ENCODE results near the gene DPP9. TPM values are rescaled to one million over a fixed set of nuclear protein-coding genes. Genes with fewer than 3 reads are reported as not detected.
A peak's percentile ranks its signal among the peaks of the same experiment; 100 is the strongest.

Gene DPP9
- total RNA-seq, 1 experiment from 2014 or later, result 129 TPM

DNA sequence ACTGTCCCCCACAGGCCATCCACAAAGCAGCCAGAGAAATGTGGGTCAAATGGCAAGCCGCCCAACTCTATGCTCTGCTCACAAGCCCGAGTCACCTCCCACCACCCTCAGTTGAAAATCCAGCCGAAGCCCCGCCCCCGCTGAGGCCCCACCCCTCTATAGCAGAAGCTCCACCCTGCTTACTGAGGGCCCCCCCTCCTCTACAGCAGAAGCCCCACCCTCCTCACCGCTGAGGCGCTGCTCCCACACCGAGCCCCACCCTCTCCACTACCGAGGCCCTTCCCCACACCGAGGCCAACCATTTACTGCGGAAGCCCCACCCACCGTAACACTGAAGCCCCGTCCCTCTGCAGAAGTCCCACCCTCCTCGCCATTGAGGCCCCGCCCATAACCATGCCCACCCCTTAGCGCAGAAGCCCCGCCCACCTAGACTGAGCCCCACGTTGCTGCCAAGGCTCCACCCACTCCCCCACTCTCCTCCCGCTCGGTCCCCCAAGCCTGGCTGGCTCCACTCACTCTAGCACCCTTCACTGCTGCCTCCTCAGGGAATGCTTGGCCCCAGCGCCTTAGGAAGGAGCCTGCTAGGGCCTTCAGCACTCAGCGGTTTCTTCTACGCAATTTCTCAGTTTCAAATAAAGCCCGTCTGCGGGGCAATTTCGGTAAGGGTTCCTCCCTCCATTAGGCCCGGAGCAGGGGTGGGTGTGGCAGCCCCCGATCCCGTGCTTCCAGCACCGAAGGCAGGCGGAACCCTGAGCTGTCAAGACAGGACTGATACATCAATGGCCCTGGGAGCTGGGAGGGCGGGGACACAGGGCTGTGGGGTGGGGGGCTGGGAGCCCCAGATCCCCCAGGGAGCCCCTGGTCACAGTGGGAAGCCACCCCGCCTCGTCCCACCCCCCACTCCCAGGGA is 44.5 kb downstream of the DPP9 start:
- H3K4me1 ChIP-seq (ENCODE audit: insufficient read depth, low read length), result no peaks in the 10 kb centered on the region
- ChIA-PET POLR2A (ENCODE audit: unreplicated experiment) (interaction anchor here (0.6 kb wide), 1 partner anchor 37 kb away, joined by 3 read pairs; no protein-coding TSS in a partner anchor), CTCF (no interaction called here)
- H3K9me2 ChIP-seq (replicated peaks; ENCODE audit: low read length), result no peaks in the 10 kb centered on the region
- no peaks in the 10 kb centered on the region for H4K20me1 ChIP-seq (ENCODE audit: low read length)
- ATAC-seq, result peak; percentile 52
- no TSS peak for BruUV-seq (replicated peaks)
- intact Hi-C loops (cut with micrococcal nuclease), result no loop called here
- no peaks in the 10 kb centered on the region for H3K9me3 ChIP-seq (ENCODE audit: low read length)
- DNase-seq, result peak; percentile 31
- H3K9ac ChIP-seq (ENCODE audit: low read length), result no peak overlapping the region
- no peak overlapping the region for H3K4me3 ChIP-seq (ENCODE audit: low read length)
- no peaks in the 10 kb centered on the region for H3K79me2 ChIP-seq (ENCODE audit: low read length)
- H3K27ac ChIP-seq (ENCODE audit: low read length), result no peak overlapping the region
- no peak overlapping the region for H3K4me2 ChIP-seq (ENCODE audit: low read length)
- H3K36me3 ChIP-seq (ENCODE audit: low read depth, low read length), result peaks cover 24% of the 10 kb centered on the region; the same call in 1 of the 2 replicates
- TF ChIP-seq EZH2phosphoT487 (IDR thresholded peaks at IDR 0.05; ENCODE audit: borderline replicate concordance, low read length), result no peak
- no peaks in the 10 kb centered on the region for H3K27me3 ChIP-seq (ENCODE audit: low read length)
- no peak overlapping the region for H2AFZ ChIP-seq (ENCODE audit: low read length)
- H3F3A ChIP-seq (ENCODE audit: low read length, unreplicated experiment), result no peaks in the 10 kb centered on the region

DNA sequence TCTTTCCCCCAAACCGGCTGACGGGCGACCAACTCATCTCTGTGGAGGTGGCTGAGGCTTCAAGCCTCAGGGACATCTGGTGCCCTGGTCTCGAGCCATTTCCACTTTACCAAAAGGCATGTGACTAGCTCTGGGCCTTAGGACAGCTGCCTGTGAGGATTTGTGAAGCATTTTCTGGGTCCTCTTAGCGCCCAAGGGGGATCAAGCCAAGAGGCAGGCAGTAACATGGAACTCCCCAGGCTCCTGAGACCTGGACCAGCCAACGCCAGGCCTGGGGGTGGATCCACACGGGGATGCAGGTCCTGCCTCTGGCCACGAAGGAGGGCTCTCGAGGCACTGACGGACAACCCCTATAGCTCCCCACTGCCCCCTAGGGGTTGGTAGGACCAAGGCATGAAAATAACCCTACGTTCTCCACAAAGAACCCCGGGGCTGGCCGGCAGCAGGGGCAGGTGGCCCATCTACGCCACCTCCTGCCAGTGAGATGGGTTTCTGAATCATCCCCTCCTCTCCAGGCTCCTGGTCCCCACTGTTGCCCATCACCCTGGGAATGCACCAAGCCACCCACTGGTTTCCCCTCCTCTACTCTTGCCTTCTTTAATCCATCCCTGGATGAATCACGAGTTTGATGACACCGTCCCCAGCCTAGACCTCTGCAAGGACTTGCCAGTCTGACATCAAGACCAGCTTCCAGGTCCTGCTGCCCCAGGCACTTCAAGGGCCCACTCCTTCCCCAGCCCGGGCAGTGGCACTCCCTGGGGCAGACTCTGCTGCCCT is 46.5 kb downstream of the DPP9 start:
- POLR2A ChIA-PET (ENCODE audit: unreplicated experiment), result no interaction called here
- no TSS peak for BruUV-seq (replicated peaks)
- Histone ChIP-seq H3K9me2 (replicated peaks; ENCODE audit: low read length) (no peaks in the 10 kb centered on the region), H4K20me1 (ENCODE audit: low read length) (no peaks in the 10 kb centered on the region), H3K9ac (ENCODE audit: low read length) (no peak overlapping the region), H2AFZ (ENCODE audit: low read length) (no peak overlapping the region), H3K4me1 (ENCODE audit: insufficient read depth, low read length) (no peaks in the 10 kb centered on the region), H3F3A (ENCODE audit: low read length, unreplicated experiment) (no peaks in the 10 kb centered on the region), H3K79me2 (ENCODE audit: low read length) (no peaks in the 10 kb centered on the region), H3K27me3 (ENCODE audit: low read length) (no peaks in the 10 kb centered on the region), H3K9me3 (ENCODE audit: low read length) (no peaks in the 10 kb centered on the region), H3K4me2 (ENCODE audit: low read length) (no peak overlapping the region), H3K27ac (ENCODE audit: low read length) (no peak overlapping the region), H3K4me3 (ENCODE audit: low read length) (no peak overlapping the region), H3K36me3 (ENCODE audit: low read depth, low read length) (peaks cover 10% of the 10 kb centered on the region; the same call in 1 of the 2 replicates)
- no peak for TF ChIP-seq EZH2 (IDR thresholded peaks at IDR 0.05; ENCODE audit: low read length, unreplicated experiment)
- TF ChIP-seq, protein P1, sequence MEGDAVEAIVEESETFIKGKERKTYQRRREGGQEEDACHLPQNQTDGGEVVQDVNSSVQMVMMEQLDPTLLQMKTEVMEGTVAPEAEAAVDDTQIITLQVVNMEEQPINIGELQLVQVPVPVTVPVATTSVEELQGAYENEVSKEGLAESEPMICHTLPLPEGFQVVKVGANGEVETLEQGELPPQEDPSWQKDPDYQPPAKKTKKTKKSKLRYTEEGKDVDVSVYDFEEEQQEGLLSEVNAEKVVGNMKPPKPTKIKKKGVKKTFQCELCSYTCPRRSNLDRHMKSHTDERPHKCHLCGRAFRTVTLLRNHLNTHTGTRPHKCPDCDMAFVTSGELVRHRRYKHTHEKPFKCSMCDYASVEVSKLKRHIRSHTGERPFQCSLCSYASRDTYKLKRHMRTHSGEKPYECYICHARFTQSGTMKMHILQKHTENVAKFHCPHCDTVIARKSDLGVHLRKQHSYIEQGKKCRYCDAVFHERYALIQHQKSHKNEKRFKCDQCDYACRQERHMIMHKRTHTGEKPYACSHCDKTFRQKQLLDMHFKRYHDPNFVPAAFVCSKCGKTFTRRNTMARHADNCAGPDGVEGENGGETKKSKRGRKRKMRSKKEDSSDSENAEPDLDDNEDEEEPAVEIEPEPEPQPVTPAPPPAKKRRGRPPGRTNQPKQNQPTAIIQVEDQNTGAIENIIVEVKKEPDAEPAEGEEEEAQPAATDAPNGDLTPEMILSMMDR (conservative IDR thresholded peaks at IDR 0.05; ENCODE audit: low read depth, low read length), result peak; percentile 75
- TF ChIP-seq EZH2phosphoT487 (IDR thresholded peaks at IDR 0.05; ENCODE audit: borderline replicate concordance, low read length), result no peak
- intact Hi-C loops (cut with micrococcal nuclease), result no loop called here
- peak; percentile 53 for DNase-seq
- CTCF ChIA-PET, result interaction anchor here (0.5 kb wide), 1 partner anchor 28 kb away, joined by 4 read pairs; no protein-coding TSS in a partner anchor
- peak; percentile 19; the same call in 1 of the 2 replicates for ATAC-seq

DNA sequence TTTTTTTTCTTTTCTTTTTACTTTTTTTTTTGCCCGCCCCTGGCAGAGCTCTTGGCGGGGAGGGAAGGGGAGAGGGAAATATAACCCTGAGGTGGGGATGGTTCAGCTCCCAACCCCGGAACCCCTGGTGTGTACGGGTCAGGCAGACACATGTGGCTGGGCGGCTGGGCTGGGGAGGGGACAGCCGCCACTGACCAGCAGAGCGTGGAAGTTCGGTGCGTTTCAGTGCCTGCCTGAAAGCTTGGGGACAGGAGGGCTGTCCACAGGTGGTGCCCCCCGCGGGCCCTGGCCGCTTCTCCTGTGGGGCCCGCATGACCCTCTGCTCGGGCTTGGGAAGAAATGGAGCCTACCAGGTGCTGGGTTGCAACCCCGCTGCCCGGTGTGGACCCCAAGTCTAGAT is 48.3 kb downstream of the DPP9 start:
- ChIA-PET CTCF (no interaction called here), POLR2A (ENCODE audit: unreplicated experiment) (no interaction called here)
- Histone ChIP-seq H3K4me3 (ENCODE audit: low read length) (no peak overlapping the region), H3K27ac (ENCODE audit: low read length) (no peak overlapping the region), H3K9me3 (ENCODE audit: low read length) (no peaks in the 10 kb centered on the region), H3K27me3 (ENCODE audit: low read length) (no peaks in the 10 kb centered on the region), H3K9ac (ENCODE audit: low read length) (no peak overlapping the region), H3K9me2 (replicated peaks; ENCODE audit: low read length) (no peaks in the 10 kb centered on the region), H4K20me1 (ENCODE audit: low read length) (no peaks in the 10 kb centered on the region), H3F3A (ENCODE audit: low read length, unreplicated experiment) (peaks cover 5% of the 10 kb centered on the region), H3K36me3 (ENCODE audit: low read depth, low read length) (peaks cover 6% of the 10 kb centered on the region; the same call in 1 of the 2 replicates), H3K4me2 (ENCODE audit: low read length) (no peak overlapping the region), H3K79me2 (ENCODE audit: low read length) (no peaks in the 10 kb centered on the region), H2AFZ (ENCODE audit: low read length) (no peak overlapping the region), H3K4me1 (ENCODE audit: insufficient read depth, low read length) (peaks cover 11% of the 10 kb centered on the region)
- intact Hi-C loops (cut with micrococcal nuclease), result no loop called here
- no peak for DNase-seq
- TSS peak; percentile 79 for BruUV-seq (replicated peaks)
- ATAC-seq, result no peak
- no peak for TF ChIP-seq EZH2 (IDR thresholded peaks at IDR 0.05; ENCODE audit: low read length, unreplicated experiment)
- no peak for TF ChIP-seq EZH2phosphoT487 (IDR thresholded peaks at IDR 0.05; ENCODE audit: borderline replicate concordance, low read length)
- TF ChIP-seq, protein P1 (conservative IDR thresholded peaks at IDR 0.05; ENCODE audit: low read depth, low read length), result no peak
